ENCODE results near the gene CCDC117.

Gene CCDC117

DNA sequence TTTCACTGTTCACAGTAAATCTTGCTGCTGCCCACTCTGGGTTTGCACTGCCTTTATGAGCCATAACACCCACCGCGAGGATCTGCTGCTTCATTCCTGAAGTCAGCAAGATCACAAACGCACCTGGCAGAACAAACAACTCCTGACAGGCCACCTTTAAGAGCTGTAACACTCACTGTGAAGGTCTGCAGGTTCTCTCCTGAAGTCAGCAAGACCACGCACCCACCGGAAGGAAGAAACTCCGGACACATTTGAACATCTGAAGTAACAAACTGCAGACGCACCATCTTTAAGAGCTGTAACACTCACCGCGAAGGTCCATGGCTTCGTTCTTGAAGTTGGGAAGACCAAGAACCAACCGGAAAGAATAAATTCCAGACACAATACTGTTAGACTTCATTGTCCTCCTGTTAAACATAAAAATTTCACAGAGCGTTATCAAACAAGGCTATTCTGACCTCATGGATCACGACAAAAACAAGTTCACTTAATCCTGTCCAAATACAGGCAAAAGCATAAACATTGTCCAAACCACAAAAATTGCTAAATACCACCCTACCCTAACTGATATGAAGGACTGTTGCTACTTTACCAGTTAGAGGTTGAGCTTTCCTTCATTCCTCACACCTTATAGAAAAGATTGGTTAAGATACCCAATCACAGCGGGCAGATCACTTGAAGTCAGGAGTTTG lies 3.0 kb upstream of the CCDC117 start:
- DNase-seq, result no peak

DNA sequence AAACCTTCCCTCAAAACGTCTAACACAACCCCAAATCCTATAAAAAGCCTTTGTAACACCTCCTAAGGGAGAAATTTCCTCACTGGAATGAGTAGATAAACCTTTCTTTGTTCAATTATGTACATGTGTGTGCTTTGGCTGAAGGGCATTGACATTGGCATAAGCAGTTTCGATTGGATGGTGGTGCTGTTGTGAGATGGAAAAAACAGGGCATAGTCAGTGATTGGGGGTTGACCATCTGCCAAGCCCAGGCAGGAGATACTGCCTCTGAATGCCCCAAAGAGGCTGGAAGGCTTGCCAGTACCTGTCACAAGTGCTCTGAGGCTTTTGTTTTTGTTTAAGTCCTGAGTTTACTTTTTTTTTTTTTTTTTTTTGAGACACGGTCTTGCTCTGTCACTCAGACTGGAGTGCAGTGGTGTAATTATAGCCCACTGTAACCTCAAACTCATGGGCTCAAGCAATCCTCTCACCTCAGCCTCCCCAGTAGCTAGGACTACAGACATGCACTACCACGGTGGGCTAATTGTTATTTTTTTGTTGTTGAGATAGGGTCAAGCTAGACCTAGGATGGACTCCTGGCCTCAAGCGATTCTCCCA lies 1.2 kb upstream of the CCDC117 start:
- peak; percentile 69 for DNase-seq

DNA sequence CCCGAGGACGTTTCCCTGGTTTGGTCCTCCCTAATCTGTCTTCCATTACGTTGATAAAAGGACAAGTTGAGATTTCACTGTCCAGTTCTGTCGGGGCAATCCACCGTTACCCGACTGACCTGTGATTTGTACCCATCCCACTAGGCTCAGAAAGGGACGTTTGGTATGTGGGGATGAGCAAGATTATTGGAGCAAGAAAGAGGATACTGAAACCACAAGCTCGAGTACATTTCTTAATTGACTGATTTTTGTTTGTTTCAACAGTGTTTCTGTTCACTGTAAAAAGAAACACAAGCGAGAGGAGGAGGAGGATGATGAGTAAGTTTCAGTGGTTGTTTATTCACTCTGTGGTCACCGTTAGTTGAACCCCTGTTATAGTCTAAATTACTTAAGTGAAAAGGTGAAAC lies 969 bp downstream of the CCDC117 start:
- no peak for DNase-seq

DNA sequence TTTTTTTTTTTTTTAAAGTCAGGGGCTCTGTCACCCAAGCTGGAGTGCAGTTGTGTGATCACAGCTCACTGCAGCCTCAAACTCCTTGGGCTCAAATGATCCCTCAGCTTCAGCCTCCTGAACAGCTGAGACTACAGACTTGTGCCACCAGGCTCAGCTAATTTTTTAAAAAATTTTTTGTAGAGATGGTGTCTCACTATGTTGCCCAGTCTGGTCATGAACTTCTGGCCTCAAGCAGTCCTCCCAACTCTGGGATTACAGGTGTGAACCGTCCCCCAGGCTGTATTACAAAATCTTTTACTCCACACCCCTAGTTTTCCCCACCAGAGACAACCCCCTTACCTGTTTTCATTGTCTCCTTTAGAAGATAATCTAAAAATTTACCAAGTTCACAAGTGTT lies 1.9 kb downstream of the CCDC117 start:
- DNase-seq, result no peak

DNA sequence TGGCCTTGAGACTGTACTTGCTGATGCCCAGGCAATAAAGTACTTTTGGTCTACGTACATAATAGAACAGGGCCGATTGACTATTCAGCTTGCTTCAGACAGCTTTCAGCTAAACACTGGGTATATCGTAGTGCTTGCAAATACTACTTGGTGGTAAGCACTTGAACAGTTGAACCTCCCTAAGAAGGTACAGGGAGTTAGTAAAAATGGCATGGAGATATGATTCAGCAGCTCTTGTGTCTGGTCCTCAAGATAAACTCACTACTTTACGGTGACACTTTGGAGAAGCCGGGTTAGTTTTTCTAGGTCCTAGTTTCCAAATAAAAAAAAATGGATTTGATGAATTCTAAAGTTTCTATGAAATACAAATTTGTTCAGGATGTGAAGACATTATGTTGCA lies 7.3 kb downstream of the CCDC117 start:
- DNase-seq, result no peak

DNA sequence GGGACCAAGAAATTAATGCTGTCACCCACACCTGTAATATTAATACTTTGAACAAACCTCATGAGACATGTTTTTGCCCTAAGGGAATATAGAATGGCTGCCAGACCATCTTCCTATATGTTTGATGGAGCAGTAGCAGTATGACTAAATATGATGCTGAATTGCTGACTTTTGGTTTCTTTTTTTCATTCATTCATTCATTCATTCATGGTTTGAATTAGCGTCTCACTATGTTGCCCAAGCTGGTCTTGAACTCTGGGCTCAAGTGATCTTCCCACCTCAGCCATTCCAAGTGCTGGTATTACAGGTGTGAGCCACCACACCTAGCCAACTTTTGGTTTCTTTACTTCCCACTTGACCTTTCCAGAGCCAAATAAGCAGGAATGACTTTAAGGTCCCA lies 7.8 kb downstream of the CCDC117 start:
- no peak for DNase-seq

DNA sequence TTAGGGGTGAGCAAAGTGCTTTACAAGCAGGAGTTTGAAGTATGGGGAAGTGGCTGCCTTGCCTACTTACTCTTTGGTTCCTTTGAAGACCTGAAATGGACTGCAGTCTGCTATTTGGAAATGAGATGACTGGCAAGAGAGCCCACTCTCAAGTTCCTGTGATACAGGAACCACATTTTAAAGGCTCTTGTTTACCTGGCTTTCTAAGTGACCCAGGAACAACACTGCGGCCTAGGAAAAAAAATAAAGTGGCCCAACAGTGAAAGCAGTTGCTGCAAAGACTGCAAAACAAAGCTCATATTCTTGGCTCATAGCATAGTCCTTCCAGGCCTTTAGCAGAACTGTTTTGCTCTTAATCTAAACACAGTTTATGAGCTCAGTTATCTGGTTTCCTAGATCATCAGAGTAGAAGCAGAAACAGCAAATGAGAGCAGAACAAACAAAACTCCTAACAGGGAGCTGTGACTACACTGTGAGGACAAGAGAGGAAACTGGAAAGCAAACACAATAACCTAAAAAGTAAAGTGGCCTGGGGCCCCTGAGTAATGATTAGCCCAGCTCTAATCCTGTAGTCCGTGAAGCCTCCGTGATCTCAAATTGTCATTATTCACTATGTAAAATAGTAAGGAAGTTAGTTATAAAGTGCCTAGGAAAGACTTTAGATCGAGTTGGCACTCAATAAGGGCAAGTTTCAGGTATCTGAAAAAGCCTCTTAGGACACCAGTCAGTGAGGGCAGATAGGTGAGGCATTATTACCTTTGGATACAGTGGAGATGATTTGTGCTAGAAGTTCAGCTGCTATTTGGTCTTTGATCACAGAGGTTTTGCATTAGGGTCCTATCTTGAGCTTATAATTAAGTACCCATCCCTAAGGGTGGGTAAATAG lies 11.5 kb downstream of the CCDC117 start:
- DNase-seq, result peak; percentile 79

DNA sequence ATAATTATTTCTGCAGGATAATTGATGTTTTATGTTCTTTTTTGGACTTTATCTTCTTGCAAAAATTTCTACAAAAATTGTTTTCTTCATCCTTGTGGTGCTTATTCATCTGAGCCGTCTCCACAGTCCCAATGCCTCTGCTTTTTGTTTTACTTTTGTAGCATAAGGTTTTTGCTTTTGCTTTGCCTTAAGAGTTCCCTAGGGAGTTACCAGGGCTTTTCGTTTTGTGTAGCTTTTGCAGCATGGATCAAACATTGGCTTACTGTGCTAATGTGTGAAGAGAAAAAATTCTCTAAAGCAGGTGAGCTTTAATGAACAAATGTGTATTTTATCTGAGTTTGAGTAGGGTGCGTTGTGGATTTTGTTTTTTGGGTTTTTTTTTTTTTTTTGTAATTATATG lies 16.1 kb downstream of the CCDC117 start:
- no peak for DNase-seq

DNA sequence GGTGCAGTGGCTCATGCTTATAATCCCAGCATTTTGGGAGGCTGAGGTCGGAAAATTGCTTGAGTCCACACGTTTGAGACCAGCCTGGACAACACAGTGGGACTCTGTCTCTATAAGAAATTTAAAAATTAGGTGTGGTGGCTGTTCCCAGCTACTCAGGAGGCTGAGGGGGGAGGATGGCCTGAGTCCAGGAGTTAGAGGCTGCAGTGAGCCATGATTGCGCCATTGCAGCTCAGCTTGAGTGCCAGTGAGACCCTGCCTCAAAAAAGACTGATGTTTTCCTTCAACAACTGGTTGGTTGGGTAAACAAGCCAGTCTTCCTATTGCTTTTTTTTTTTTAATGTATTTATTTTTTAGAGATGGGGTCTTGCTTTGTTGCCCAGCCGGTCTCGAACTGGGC lies 18.6 kb downstream of the CCDC117 start:
- DNase-seq, result no peak

DNA sequence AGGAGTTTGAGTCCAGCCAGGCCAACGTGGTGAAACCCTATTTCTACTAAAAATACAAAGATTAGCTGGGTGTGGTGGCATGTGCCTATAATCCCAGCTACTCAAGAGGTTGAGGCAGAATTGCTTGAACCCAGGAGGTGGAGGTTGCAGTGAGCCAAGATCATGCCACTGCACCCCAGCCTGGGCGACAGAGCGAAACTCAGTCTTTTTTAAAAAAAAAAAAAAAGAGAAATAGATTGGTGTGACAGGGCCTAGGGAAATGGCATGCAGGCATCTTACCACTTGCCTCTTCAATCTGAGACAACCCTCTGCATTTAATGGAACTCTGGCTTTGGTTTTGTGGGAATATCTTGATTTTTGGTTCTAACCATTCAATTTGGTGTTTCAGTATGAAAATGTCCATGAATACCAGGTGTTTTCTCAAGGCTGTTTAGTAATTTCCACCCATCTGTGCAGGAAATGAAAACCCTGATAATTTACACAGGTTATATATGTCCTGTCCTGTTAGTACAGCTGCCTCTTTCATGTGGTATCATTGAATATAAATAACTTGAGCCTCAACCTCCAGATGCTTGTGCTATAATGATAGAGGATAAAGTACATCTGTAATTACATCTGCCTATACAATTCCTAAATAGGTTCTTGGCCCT lies 19.5 kb downstream of the CCDC117 start:
- no peak for DNase-seq

DNA sequence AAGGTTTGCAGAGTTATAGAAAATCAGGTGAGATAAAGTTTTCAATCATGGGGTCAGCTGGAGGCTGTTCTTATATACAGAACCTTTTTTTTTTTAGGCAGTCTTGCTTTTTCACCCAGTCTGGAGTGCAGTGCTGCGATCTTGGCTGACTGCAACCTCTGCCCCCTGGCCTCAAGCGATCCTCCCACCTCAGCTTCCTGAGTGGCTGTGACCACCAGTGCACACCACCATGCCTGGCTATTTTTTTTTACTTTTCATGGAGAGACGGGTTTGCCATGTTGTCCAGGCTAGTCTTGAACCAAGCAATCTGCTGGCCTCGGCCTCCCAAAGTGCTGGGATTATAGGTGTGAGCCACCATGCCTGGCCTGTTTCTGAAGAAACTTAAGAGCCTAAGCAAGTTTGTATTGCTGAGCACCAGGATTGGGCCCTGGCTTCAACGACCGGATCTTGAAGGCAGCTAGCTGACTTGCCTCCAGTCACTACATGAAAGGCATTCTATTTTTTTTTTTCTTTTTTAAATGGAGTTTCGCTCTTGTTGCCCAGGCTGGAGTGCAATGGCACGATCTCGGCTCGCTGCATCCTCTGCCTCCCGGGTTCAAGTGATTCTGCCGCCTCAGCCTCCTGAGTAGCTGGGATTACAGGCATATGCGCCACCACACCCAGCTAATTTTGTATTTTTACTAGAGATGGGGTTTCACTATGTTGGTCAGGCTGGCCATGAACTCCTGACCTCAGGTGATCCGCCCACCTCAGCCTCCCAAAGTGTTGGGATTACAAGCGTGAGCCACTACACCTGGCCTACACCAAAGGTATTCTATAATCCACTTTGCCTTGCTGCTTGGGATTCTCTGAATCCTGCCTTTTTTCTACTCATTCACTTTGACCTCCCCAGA lies 20.2 kb downstream of the CCDC117 start:
- DNase-seq, result no peak

DNA sequence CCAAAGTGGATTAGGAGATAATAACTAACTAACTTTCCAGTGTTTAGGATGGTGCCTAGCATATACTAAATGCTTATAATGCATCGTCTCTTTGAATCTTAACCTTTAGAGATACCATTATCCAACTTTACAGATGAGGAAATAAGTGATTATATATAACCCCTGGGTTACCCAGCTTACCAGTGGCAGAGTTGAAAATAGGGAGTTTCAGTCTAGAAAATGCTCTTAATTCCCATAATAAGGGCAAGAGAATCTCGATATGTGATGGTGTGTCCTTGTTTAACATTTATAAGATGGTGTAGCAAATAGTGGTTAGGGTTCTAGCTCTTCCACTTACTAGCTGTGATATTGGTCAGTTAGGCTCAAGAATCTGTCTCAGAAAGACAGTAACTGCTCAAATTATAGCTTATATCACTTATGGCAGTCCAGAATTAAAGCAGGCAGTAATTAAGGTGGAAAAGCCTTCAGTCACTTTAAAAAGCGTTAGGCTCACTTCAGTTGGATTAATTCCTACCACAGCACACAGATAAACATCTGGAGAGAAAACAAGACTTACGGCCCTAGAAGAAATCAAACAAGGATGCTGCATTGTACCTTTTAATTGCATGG lies 21.6 kb downstream of the CCDC117 start:
- no peak for DNase-seq

DNA sequence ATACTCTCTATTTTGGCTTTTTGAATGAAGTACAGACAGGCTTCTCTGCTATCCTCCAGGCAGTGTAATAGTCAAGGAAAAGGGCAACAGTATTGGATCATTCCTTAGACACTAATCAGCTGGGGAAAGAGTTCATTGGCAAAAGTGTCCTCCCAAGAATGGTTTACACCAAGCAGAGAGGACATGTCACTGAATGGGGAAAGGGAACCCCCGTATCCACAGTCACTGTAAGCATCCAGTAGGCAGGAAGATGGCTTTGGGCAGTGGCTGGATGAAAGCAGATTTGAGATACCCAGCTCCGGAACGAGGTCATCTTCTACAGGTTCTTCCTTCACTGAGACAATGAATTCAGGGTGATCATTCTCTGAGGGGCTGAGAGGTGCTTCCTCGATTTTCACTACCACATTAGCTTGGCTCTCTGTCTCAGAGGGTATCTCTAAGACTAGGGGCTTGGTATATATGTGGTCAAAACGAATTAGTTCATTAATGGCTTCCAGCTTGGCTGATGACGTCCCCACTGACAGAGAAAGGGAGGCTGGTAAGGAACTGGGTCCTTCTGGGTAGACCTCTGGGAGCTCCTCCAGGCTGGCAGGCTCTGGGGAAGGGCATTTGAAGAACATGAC lies 22.7 kb downstream of the CCDC117 start:
- no peak for DNase-seq

DNA sequence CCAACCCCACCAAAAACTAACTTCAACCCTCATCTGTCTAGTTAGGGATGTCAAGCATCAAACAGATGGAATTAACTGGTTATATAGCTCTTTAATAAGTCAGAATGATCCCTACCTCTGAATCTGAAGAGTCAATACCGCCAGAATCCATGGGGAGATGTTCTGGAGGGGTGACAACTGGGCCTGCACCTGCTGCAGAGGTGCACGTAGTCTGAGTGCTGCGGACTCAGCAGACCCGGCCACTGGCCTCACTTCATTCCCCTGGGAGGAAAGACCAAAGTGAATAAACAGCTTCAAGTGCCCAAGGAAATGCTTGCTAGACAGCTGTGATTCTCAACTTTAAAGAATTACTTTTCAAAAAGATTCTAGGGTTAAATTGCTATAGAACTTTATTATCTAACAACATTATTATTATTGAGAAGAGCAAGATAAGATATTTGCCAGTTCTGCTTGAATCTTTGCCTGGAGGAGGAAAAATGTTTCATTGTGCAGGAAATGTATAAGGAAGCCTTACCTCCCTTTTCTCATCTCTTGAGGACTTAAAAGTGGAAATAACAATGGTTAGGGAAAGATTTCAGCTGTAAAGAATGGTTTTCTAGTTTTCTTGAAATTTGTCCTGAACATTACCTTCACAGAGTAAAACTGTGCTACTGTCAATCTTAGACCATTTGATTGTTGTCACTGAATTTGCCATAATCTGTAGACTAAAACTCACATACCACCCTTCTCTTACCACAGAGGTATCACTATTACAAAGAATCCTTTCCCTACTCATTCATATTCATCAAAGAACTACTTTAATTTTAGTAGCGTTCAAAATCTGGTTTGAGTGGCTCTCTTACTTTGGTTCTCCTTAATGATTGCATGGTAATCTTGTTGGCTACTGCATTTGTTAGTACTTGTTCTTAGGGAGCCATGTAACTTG lies 23.7 kb downstream of the CCDC117 start:
- DNase-seq, result no peak

DNA sequence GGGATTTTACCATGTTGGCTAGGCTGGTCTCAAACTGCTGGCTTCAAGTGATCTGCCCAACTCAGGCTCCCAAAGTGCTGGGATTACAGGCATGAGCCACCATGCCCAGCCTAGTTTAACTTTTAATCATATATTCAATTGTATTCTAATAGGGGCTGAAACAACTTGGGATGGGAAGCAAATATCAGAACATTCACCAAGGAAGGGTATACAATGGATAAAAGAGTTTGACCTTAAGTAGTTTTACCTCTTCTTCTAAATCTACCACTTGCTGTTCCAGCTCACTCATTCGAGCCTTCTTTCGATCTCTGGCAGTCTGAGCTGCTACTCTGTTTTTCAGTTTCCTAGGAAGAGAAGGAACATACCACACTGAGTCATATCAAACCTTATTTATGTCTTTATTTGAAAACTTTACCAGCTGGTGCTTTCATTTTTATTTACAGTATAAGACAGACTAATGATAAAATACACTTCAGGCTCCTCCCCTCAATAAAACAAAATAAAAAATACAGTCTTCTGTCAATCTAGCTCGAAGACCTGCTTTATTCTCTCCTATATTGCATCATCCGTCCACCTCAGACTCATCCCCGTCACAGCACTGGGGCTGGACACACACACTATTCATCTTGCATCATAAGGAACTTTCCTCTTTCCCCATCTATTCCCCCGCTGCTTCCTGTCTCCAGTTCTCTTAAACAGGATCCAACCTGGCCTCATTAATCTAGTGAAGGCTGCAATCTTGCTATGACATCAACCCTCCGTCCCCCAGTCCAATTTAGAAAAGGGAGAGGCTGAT lies 26.5 kb downstream of the CCDC117 start:
- peak; percentile 35 for DNase-seq

DNA sequence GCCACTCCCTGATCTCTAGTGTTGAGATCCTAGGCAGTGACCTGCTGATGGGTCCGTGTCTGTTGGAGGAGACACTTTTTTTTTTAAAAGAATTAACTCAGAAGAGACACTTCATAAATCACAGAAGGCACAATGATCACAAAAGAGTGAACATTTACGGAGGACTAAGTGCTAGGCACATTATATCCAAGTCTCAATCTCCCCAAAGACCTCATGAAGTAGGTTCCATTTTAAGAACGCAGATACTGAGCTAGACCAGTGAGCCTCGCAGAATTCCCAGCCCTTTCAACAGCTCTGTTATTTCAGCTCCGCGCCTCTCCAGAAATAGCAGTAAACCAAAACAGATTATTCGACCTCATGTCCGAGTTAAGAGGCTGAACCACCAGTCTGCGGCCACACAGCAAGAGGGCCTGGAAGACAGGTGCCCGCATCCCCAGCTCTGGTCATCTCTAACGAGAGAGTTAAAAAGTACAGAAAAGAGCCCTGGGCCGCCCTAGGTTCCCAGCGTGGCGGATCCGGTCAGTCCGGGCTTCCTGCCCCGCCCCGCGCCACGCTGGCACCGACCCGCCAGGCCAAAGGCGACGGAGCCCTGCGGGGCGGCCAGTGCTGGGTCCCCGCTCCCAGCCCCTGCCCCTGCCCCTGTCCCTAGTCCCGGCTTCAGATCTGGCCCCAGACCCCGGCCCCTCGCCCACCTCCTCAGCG lies 27.3 kb downstream of the CCDC117 start:
- DNase-seq, result no peak

DNA sequence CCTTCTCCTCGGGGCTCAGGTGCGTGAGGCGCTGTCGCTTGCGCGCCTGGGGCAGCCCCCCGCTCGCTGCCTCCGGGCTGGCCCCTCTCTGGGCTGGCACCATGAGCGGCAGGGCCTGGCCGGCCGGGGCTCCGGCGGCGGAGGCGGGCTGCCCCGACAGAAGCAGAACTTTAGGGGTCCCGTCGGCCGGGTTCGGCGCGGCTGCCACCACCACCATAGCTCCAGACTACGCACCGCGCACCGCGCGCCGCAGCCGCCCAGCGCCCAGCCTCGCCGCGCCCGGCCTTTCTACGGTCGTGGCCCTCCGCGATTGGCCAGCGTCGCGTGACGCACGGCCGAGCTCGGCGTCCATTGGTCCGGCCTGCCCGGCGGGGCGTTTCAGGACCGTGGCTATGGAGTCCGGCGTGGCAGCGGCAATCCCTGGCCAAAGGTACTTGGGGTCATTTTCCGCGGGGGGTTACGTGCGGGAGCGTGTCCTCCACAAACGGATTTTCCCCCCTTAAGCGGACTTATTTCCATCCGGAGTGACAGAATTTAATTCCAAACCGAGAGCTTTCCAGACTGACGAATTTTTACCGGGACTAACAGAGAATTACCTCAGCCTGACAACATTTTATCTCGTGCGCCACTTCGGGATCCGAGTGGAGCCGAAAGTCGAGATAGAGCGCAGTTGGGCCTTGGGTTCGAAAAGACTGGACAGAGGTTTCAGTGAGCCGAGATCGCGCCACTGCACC lies 28.0 kb downstream of the CCDC117 start, which contains the start of gene XBP1:
Gene XBP1 (minus strand): TSS at position 262 of the 734 bp plus-strand sequence.
- DNase-seq, result peak; percentile 90
